Mesothelial cell of epicardium (in vitro differentiated cells): ENCODE data around the gene SHISAL2B. TPM values are rescaled to one million over a fixed set of nuclear protein-coding genes. Genes with fewer than 3 reads are reported as not detected.
A peak's percentile ranks its signal among the peaks of the same experiment; 100 is the strongest.

Source experiments
- DNase-seq, 2 experiments: peaks; one replicate each; pipeline ENCODE4 v3.0.0; 2021; ENCODE audit warnings: low spot score in 2 of 2; ENCODE audit not compliant: unreplicated experiment in 2 of 2
- H3K27ac Mint-ChIP-seq: 2 replicates; pipeline ENCODE4 v1.8.0; 2021; ENCODE audit warnings: mixed read lengths
- H3K27me3 Mint-ChIP-seq: 2 replicates; pipeline ENCODE4 v1.8.0; 2021; ENCODE audit warnings: low read depth, mixed read lengths
- H3K36me3 Mint-ChIP-seq: 2 replicates; pipeline ENCODE4 v1.8.0; 2021; ENCODE audit warnings: mixed read lengths
- H3K4me1 Mint-ChIP-seq: 2 replicates; pipeline ENCODE4 v1.8.0; 2021; ENCODE audit warnings: mixed read lengths
- H3K4me3 Mint-ChIP-seq: 2 replicates; pipeline ENCODE4 v1.8.0; 2021; ENCODE audit warnings: mild to moderate bottlenecking, moderate library complexity, mixed read lengths
- H3K9me3 Mint-ChIP-seq: 2 replicates; pipeline ENCODE4 v1.8.0; 2021; ENCODE audit warnings: mixed read lengths
- total RNA-seq: library from RNA; stranded (reverse); gene quantifications from 3 replicates; pipeline ENCODE4 v1.2.1, GENCODE V29; 2021
- TF ChIP-seq, protein P1 (sequence below): fragments of 200-600 bp; sonication (generic); IDR thresholded peaks from one replicate; pipeline ENCODE4 v1.5.0; 2021; ENCODE audit warnings: antibody characterized with exemption; ENCODE audit not compliant: unreplicated experiment

The SHISAL2B gene
- total RNA-seq, 1 donor from 2014 or later, result not detected

DNA sequence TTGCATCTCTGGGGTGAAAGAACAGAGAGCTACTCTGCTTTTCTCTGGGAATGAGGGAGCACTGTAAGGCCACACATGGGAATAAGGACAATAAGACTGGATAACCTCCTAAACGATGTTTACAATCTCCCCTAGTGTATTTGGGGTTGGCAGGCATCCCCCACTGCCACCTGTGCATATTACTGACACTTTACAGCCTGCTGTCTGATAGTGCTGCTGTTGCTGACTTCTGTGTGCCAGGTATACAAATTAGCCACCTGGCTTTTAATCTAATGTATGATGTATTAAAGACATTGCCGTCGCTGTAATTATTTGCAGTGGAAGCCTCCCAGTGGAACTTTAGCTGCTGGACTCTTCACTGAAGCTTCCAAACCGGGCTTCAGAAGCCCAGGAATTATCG is 4.4 kb upstream of the SHISAL2B start:
- Mint-ChIP-seq H3K9me3 (no peaks in the 10 kb centered on the region), H3K4me3 (no peak overlapping the region), H3K4me1 (peaks cover 6% of the 10 kb centered on the region), H3K27ac (no peak overlapping the region), H3K36me3 (no peaks in the 10 kb centered on the region), H3K27me3 (peaks cover 35% of the 10 kb centered on the region)
- DNase-seq, result no peak
- TF ChIP-seq, protein P1, sequence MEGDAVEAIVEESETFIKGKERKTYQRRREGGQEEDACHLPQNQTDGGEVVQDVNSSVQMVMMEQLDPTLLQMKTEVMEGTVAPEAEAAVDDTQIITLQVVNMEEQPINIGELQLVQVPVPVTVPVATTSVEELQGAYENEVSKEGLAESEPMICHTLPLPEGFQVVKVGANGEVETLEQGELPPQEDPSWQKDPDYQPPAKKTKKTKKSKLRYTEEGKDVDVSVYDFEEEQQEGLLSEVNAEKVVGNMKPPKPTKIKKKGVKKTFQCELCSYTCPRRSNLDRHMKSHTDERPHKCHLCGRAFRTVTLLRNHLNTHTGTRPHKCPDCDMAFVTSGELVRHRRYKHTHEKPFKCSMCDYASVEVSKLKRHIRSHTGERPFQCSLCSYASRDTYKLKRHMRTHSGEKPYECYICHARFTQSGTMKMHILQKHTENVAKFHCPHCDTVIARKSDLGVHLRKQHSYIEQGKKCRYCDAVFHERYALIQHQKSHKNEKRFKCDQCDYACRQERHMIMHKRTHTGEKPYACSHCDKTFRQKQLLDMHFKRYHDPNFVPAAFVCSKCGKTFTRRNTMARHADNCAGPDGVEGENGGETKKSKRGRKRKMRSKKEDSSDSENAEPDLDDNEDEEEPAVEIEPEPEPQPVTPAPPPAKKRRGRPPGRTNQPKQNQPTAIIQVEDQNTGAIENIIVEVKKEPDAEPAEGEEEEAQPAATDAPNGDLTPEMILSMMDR, result no peak

DNA sequence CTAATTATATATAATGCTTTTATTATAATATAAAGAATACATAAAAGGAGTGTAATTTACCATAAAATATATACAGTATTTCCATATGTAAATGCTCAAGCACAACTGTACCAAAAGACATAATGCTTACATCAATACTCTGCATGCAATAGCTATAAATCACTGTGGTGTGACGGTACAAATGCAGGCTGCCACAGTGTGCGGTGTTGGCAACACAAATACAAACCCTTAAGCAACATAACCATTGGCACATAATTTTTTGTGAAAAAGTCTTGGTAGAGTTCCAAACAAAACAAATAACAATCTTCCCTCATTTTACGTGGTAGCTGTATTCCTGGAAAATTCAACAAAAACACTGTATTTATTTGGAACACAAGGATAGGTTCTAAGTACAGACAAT is 1.9 kb upstream of the SHISAL2B start:
- H3K27me3 Mint-ChIP-seq, result peaks cover 58% of the 10 kb centered on the region
- TF ChIP-seq, protein P1, result no peak
- peaks cover 6% of the 10 kb centered on the region for H3K4me1 Mint-ChIP-seq
- no peaks in the 10 kb centered on the region for H3K36me3 Mint-ChIP-seq
- H3K27ac Mint-ChIP-seq, result no peak overlapping the region
- H3K4me3 Mint-ChIP-seq, result no peak overlapping the region
- H3K9me3 Mint-ChIP-seq, result no peaks in the 10 kb centered on the region
- DNase-seq, result no peak

DNA sequence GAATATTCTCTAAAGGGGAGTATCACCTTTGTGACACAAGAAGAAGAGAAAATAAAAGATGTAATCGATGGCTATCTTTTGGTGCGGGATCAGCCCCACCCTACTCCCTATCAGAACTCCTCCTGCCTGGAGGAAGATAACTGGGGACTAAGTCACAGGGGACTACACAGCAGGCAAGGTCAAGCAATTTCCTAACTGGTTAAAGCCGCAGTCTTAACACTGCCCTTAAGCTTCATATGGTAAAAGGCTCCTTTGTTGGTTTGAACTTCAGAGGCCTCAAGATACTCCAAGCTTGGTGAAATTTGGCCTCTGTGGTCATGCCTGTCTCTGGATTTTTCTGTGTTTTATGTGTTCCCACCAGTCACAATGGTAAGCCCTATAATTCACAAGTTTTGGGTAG is 1.3 kb upstream of the SHISAL2B start:
- TF ChIP-seq, protein P1, result no peak
- no peak overlapping the region for H3K27ac Mint-ChIP-seq
- no peaks in the 10 kb centered on the region for H3K9me3 Mint-ChIP-seq
- H3K4me3 Mint-ChIP-seq, result no peak overlapping the region
- H3K36me3 Mint-ChIP-seq, result no peaks in the 10 kb centered on the region
- H3K27me3 Mint-ChIP-seq, result peaks cover 63% of the 10 kb centered on the region
- no peak for DNase-seq
- H3K4me1 Mint-ChIP-seq, result peaks cover 6% of the 10 kb centered on the region

DNA sequence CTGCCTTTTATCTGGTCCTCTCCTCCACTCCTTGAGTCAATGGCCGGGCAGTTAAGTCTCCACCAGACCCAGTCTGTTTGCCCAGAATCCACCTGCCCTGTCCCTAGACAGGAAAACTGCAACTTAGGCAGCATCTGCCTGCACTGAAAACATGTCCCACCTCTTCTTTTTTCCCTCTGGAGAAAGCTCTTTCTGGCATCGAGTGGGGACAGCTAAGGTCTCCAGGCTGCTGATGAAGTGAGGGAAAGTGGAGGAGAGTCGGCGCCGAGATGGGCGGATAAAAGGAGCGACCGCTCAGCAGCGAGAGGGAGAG is 243 bp upstream of the SHISAL2B start:
- peaks cover 61% of the 10 kb centered on the region for H3K27me3 Mint-ChIP-seq
- H3K4me3 Mint-ChIP-seq, result peak overlapping the region; percentile 68
- TF ChIP-seq, protein P1, result no peak
- no peaks in the 10 kb centered on the region for H3K36me3 Mint-ChIP-seq
- no peak overlapping the region for H3K27ac Mint-ChIP-seq
- H3K9me3 Mint-ChIP-seq, result no peaks in the 10 kb centered on the region
- no peak for DNase-seq
- peaks cover 6% of the 10 kb centered on the region for H3K4me1 Mint-ChIP-seq

DNA sequence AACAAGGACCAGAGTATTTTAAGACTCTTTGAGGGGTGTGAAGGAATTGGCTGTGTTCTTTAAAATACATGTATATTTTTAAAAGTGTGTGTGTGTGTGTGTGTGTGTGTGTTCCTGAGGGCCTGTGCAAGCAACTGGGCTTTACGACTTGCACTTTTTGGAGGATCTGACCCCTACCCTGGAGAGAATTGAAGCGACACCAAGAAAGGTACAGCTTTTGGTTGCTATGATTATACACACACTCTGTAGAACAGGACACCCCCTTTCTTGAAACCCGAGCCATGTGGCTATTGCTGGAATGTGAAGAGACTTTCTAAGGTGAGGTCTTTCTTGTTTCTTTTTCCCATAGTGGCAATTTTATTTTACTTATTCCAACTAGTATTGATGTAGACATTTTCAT is 988 bp downstream of the SHISAL2B start:
- Mint-ChIP-seq H3K27ac (no peak overlapping the region), H3K27me3 (peaks cover 59% of the 10 kb centered on the region)

More for the DNA sequence above, 988 bp downstream of the SHISAL2B start:
- peaks cover 5% of the 10 kb centered on the region for H3K9me3 Mint-ChIP-seq
- peaks cover 6% of the 10 kb centered on the region for H3K4me1 Mint-ChIP-seq
- H3K4me3 Mint-ChIP-seq, result peak overlapping the region; percentile 33
- TF ChIP-seq, protein P1, result no peak
- DNase-seq, result no peak
- H3K36me3 Mint-ChIP-seq, result no peaks in the 10 kb centered on the region
